22Rv1 (cell line): ENCODE results near the gene SPDYE1.

Source experiments
- H3K27ac ChIP-seq: fragments of 450-650 bp; 2 replicates; pipeline ENCODE4 v1.5.1; 2017
- CTCF ChIP-seq: fragments of 450-650 bp; IDR thresholded peaks from 2 replicates; pipeline ENCODE4 v1.5.1; 2017; ENCODE audit warnings: mild to moderate bottlenecking
- ZFX ChIP-seq: fragments of 450-650 bp; IDR thresholded peaks from 2 replicates; pipeline ENCODE4 v1.6.1; 2017; ENCODE audit warnings: antibody characterized with exemption, borderline replicate concordance

SPDYE1 gene

DNA sequence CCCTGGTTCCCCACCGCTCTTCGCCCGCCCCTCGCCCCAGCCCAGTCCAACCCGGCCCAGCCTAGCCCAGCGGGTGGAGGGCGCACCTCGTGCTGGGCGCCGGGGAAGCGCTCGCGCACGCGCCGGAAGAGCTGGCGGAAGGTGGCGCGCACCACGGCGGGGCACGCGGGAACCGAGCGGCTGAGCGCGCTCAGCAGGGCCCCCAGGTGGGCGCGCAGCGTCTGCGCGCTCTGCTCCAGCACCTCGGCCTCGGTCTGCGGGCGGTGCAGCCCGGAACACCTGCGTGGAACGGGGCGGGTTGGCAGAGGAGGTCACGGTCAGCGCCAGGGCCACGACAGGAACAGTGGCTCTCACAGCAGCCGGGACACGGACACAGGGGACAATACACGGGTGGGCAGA lies 42.8 kb downstream of the SPDYE1 start:
- peak overlapping the region; percentile 60 for H3K27ac ChIP-seq
- TF ChIP-seq CTCF = peak; percentile 58

DNA sequence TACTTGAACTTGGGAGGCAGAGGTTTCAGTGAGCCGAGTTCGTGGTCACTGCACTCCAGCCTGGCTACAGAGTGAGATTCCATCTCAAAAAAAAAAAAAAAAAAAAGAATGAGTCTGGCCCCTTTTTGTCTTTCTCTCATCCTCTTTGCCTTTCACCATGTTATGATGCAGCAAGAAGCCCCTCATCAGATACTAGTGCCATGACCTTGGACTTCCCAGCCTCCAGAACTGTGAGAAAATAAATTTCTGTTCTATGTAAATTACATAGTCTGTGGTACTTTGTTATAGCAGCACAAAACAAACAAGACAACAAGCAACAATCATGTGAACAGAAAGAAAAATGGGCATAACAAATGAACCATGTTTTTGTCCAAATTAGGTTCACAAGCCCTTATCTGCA lies 44.5 kb downstream of the SPDYE1 start:
- H3K27ac ChIP-seq = peak overlapping the region; percentile 38; the same call in 1 of the 2 replicates
- TF ChIP-seq ZFX = no peak
- TF ChIP-seq CTCF = no peak

GRCh38 chr7:44043902-44044301 lies 46.2 kb downstream of the SPDYE1 start:
- TF ChIP-seq CTCF (no peak), ZFX (no peak)
- H3K27ac ChIP-seq = peak overlapping the region; percentile 91

GRCh38 chr7:44044315-44045225 lies 46.9 kb downstream of the SPDYE1 start, which contains the start of gene DBNL:
Gene DBNL, plus strand, starts transcription at chr7:44044702. Its CDS starts 36 bp downstream, at chr7:44044738.
- TF ChIP-seq CTCF (no peak), ZFX (no peak)
- H3K27ac ChIP-seq = peak within 1 kb of the TSS; percentile 91

DNA sequence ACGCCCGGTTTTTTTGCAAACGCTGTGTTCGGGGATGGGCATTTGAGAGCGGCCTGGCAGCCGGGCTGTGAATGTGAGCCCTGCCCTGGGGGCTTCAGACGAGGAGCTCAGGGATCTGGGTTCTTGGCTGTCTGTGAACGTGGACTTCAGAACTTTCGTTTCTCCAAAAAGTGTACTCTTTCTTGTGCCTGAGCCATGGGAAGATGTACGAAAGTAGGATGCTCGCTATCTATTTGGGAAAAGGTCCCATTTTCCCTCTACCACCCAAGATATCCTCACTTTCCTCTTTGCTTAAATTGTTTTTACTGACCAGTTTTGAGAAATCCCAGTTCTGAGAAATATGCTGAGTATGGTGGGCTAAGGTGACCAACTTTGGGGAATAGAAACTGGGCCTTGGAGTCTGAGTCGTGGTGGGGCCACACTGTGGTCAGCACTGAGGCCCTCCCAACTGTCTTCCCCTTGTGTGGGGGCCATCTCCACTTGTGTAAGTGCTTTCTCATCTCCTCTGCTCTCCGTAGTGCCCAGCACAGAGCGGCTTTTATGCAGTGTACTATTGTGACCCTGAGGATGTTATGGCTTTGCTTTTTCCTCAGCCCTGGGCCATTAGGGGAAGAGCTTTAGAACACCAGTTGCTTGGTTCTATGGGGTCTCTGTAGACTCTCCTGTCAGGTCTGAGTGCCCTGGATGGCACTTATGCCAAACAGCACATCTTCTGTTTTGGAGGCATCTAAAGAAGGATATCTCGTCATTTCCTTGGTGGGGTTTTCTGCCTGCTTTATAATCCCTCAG lies 47.7 kb downstream of the SPDYE1 start:
- TF ChIP-seq CTCF = no peak
- TF ChIP-seq ZFX = no peak
- peak overlapping the region; percentile 91 for H3K27ac ChIP-seq

- no peak overlapping the region for H3K27ac ChIP-seq
- TF ChIP-seq CTCF = no peak
- no peak for TF ChIP-seq ZFX
These were observed 48.8 kb downstream of the SPDYE1 start for GRCh38 chr7:44046321-44047061.
